GM21786 (cell line): ENCODE data around the gene RPGRIP1L.

ENCODE experiments used
- ATAC-seq: cut with Tn5 transposase; IDR thresholded peaks from one replicate; pipeline ENCODE4 v1.9.1; 2021; ENCODE audit not compliant: unreplicated experiment

The RPGRIP1L gene

DNA sequence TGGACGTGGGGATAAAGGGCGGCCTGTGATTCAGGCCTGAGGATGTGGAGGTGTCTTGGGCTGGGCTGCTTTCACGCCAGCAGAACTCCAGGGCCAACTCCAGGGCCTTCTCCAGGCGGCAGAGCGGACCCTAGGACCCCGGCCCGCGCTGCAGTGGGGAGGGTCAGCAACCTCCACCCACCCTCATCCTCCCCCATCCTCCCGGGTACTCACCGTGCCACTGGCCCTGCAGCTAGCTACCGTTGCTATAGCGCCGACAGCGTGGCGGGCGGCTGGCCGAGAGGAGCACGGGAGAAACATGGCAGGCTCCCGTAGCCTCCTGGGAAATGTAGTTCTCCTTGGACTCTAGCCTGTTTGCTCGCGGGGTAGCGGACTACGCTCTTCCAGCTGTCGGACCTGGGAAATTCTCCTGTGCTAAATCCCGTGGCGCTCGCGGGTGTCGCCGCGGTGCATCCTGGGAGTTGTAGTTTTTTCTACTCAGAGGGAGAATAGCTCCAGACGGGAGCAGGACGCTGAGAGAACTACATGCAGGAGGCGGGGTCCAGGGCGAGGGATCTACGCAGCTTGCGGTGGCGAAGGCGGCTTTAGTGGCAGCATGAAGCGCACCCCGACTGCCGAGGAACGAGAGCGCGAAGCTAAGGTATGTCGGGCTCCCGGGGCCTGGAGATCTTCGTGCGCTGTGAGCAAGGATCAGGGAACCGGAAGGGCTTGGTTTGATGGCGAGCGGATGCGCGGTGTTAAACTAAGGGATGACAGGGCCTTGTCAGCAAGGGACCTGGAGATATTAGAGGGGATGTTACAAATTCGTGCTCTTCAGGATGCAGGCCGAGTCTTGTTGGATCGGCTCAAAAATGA is at the start of gene RPGRIP1L, which contains the start of gene FTO:
Gene RPGRIP1L, minus strand, starts transcription at position 270 of the 855 bp plus-strand sequence. CDS start 3,136 bp downstream, outside the sequence.
Gene FTO, plus strand, starts transcription at position 567 of the 855 bp plus-strand sequence.
- ATAC-seq: peak; percentile 98

DNA sequence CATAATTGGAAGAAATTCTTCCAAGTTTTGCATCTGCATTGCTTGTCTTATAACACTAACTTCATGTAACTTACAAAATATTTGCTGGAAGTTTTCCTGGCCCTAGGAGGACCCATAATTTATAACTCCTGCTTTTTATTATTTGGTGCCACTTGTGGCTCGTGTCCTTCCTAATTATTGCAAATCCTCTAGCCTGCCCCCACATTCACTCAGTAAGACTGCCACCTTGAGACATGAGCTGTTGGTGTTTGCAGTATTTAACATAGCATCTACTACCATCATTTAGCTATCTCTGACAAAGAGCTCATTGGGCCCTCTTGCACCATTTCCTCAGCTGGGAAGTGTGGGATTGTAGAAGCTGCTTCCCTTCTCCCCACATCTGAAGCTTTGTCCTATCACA is 49.8 kb upstream of the RPGRIP1L start:
- ATAC-seq: no peak

DNA sequence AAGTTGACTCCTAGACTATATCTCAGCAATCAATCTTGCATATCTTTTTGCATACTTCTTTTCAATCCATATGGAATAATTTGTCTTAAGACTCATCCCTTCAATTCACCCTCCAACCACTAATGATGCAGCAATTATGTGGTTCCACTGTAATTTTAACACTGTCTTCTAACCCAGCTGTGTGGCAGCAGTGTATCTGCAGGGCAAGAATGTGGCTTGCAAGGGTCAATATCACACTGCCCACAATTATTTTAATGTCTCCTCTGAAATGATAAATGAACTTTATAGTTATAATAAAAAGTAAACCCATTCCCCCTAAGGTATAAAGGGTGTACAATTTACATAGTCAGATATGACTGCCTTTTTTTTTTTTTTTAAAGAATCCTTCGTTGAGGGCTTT is 48.9 kb upstream of the RPGRIP1L start:
- no peak for ATAC-seq

DNA sequence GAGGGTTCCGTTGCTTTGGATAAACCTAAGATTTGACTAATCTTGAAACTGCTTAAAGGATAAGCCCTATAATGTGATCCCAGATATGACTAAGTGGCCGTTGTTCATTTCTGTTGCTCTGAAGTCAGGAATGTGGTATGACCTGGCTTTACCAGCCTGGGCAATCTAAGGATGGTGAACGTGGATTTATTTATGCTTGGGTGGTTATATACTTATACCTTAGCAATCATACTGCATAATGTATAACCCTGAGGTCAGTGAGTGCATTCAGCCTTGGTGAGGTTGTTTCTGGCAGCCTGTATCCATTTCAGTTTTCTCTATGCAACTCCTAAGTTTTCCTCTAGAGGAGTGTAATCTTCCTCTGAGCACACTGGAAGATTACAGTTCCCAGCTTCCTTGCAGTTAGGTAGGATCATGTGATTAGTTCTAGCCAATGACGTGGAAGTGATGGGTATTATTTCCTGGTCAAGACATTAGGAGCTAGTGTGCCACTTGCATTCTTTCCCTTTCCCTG is 42.2 kb upstream of the RPGRIP1L start:
- no peak for ATAC-seq

DNA sequence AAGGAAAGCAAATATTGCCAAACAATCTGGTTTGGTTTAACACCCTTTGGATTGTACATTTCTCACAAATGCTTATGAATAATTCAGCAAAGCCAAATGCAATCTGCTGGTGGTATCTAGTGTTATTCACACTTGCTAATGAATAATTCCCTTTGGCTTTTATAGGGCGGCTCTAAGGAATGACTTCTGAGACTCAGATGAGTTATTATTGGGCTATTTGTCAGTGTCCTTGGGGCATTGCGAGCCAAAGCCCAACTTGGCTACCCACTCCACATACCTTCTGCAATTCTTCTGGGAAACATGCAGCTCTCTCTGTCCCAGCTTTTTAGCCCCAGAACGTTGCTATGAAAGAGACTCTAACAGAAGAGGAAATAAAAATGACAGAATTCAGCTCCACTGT is 41.4 kb upstream of the RPGRIP1L start:
- no peak for ATAC-seq

DNA sequence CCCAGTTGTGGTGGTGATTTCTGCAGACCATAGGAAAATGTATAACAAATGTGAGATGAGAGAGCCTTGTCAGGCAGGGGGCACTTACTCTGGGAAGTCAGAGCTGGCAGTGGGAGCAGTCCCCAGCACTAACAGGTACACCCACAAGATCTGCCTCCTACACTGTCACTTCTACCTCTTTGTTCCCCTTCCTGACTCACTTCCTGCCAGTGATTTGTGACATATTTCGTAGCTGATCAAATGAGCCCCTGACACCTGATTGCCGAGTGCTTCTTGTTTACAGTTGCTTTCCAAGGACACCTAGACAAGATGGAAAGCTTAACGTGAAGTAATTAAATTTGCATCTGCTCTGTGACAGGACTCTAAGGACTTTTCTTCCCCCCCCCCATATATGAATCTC is 40.8 kb upstream of the RPGRIP1L start:
- ATAC-seq: peak; percentile 51

DNA sequence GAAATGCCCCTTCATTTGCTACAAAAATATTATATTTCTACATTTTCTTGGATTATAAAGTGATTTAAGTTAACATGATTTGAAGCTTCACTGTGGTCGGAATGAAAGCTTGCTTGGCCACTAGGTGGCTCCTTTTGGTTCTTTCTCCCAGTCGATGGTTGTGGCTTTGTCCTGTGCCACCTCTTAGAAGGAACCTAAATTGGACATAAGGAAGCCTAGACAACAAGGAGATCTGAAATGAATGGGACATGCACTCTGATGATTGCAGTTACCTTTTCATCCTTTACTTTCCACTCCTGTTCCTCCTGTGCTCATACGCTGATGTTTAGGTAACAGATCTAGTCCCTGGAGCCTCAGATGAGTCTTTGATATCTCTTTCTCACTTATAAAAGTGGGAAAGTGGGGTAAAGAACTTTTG is 39.5 kb upstream of the RPGRIP1L start:
- ATAC-seq: no peak

DNA sequence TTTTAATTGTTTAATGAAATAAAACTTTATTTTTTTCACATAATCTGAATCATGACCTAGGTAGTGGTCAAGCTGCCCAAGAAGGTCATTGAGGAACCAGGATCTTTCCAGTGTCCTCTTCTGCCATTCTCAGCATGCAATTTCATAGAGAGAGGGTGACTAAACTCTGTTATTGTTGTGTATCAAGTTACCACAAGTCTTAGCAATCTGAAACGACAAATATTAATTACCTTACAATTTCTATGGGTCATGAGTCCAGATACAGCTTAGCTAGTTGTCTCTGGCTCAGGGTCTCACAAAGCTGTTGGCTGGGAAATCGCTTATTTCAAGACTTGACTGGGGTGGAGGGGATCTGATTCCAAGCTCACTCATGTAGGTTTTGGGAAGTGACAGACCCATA is 37.9 kb upstream of the RPGRIP1L start:
- no peak for ATAC-seq

DNA sequence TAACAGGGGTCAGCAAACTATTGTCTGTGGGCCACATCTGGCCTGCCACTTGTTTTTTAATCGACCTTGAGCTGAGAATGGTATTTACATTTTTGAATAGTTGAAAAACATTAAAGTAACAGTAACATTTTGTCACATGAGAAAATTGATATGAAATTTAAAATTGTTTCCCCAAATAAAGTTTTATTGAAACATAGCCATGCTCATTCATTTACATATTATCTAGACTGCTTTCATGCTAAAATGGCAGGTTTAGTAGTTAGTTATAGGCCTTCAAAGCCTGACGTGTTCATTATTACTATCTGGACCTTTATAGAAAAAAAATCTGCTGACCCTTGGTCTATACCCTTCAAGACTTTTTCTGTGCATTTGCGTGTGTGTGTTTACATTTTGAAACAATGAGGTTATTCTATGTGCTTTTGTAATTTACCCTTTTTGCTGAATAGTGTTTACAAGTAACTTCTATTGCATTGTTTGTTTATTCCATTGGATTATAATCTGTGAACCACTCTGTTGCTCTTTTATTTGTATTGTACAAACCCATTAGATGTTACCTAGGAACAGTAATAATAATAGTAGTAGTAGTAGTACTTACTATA is 37.4 kb upstream of the RPGRIP1L start:
- no peak for ATAC-seq

DNA sequence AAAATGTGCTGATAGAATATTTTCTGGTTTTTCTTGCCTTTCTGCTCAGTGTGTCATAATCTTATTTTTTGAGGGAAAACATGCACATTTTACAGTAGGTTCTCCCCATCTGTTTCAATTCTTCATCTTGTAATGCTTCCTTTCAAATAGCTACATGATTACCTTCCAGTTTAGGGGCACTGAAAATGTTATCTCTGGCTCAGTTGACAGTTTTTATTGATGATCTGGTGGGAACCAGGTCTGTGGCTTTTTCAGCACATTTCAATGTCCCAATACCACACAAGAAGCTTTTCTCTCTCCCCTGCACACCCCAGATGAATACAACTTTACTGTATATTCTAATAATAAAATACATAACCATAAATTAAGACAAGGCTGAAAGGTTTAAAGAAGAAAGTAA is 36.8 kb upstream of the RPGRIP1L start:
- ATAC-seq: no peak

DNA sequence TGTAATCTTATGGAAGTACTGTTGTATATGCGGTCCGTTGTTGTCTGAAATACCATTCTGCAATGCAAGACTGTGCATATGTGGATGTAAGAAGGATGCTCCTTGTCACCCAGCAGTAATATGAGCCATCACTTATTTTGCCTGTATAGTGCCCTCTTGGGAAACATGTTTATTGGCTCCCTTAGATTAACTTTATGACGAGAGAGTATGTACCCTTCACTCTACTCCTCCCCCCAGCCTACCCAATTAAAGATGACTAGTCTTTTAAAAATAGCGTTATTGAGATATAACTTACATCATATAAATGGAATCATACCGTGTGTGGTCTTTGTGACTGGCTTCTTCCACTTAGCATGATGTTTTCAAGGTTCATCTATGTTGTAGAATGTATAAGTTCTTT is 33.9 kb upstream of the RPGRIP1L start:
- ATAC-seq: no peak

DNA sequence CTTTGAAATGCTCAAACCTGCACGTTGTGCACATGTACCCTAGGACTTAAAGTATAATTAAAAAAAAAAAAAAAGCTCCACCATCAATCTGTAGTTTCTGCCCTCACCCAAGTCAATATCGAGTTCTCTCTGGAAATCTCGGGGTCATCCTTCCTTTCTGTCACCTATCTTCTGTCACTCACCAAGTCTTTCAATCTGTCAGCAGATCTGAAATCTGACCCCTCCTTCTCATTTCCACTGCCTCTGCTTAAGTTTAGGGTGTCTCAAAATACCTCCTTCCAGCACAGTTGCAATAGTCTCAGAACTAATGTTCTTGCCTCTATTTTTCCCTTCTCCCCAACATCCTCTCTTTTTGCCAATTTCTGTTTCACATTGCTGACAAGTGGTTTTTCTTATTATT is 32.6 kb upstream of the RPGRIP1L start:
- no peak for ATAC-seq

DNA sequence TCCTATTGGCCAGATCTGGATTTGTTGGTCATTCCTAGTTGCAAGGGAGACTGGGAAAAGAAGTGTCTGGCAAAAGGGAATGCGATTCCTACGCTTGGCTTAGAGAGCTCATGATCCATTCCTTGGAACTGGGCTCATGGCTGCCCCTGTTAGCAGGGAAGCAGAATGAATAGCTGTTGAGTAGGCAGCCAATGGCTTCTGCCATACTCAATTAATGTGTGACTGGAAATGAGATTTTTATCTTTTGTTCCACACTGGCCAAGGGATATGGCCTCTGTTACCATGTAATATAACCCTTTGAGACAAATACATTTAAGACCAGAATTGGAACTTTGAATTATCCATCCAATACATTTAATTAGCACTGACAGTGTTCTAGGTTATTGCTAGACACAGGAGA is 31.2 kb upstream of the RPGRIP1L start:
- no peak for ATAC-seq

DNA sequence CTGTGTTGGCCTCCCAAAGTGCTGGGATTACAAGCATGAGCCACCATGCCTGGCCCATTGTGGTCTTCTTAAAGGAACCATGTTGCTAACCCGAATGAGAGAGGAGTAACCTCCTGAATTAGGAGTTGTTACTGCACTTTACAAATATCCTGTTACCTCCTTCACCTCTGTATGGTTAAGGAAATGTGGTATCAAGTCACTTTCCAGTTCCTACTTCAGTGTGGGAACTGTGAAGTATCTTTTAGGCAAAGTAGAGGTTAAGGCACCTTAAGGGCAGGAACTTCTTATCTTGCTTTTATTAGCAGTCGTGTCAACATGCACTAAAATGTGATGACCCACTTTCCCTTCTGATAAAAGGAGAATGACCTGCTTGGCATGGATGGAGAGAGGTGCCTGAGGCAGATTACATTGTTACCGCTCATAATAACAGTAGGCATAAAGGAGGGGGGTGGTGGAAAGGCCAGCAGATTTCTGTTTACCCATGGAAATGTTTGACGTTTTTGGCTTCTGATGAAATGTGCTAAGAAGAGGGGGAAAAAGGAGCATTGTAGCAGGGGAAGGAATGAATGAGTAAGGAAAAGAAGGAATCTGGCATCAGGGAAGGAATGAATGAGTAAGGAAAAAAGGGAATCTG is 28.8 kb upstream of the RPGRIP1L start:
- ATAC-seq: no peak

DNA sequence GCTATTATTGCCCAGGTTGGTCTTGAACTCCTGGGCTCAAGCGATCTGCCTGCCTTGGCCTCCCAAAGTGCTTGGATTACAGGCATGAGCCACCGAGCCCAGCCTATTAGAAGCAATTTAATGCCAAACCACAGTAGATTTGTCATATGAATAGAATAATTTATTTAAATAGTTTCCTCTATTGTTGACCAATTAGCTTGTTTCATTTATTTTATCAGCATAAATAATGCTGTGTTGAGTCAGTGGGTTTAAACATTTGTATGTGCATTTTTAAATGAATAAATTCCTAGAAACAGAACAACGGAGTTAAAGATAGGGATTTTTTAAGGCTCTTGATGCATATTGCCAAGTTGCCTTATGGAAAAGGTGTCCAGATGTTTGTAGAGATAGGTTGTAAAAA is 27.0 kb upstream of the RPGRIP1L start:
- no peak for ATAC-seq

DNA sequence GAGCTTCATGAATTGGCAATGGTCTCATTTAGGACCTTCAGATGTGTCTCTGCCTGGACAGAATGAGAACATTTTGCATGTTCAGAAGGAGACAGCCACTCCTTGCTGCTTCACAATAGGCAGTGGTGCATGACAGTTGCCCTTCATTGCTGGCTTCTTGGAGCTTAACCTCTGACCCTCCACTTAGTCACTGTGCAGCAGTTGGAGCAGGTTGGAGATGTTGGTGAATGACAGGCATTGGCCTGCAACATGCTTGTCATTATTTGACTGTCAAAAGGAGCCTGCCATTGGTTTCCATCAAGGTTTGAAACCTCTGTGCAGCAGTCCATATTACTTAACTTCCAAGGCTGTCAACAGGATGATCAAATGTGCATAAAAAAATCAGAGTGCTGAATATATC is 23.0 kb upstream of the RPGRIP1L start:
- ATAC-seq: no peak

DNA sequence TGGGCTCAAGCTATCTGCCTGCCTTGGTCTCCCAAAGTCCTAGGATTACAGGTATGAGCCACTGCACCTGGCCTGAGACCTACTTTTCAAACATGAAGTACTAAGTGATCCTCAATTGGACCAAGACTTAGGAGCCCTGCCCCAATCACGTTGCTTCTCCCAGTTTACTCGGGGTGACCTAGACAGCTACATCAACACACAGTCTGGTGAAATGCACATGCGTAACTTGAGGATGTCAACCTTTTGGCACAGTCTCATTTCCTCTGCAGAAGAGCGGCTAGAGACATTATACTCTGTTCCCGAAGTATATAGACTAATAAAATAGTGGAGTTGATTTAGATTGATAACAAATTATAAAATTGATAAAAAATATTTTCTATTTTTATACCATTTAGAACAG is 17.4 kb upstream of the RPGRIP1L start:
- ATAC-seq: no peak

DNA sequence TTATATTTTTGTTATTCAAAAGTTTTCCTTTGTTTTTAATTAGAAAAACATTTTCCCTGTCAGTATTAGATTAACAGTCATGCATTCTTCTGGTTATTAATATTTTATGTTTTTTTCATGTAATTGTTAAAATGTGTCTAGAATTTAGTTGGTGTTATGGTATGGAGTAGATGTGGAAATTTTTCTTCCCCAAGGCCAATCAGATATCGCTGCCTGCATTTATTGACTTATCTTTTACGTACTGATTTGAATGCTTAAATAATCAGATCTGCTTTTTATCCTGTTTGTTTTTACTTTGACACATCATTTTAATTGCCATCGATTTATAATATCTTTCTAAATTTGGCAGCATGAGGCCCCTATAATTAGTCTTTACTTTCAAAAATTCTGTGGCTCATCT is 13.9 kb upstream of the RPGRIP1L start:
- no peak for ATAC-seq

DNA sequence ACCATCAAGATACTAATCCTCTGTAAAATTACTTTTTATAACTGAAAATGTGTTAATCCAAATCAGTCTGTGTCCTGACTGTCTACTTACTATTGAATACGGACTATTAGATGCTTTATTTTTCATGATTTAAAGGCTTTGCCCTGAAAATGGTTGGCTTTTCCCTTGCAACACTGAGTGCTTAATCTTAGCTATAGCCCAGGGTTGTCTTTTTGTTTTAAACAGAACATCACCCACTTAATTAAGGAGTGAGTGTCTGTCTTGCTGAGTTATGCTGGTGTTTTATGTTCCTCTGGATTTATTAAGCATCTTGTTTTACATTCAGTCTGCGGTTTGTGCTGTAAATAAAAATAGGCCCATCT is 11.3 kb upstream of the RPGRIP1L start:
- no peak for ATAC-seq

DNA sequence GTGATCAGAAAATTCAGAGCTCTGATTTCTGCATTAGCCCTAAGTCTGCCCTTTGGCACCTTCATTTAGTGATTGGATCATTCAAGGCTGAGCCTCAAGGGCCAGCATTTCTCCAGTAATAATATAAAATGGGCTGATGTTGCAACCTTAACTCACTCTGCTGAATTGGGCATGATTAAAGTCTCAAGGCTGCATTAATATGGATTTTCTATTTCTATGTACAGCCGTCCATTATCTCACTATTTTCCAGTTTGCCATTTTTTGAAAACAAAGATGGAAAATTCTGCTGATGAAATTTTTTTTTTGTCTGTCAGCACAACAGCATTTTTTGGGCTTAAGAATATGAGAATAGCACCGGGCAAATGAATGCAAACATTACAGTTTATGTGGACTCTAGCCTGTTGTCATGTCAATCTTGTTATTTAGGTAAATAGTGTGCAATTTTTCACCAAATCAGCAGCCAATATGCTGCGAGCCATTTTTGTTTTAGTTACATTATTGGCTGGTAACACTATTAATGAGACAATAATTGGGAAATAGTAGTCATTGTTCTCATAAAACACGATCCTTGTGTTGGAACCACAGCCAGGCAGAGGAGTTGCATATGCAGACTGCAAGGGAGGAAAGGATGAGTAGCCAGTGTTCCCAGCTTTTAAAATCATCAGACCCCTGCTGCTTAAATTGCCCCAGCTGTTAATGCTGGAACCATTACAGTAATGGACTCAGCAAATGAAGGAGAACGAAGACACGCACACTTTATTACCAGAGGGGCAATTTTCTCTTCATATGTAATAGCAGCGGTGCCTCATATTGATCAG is 10.8 kb upstream of the RPGRIP1L start:
- no peak for ATAC-seq
